Esophagus squamous epithelium (tissue), 5 donors: ENCODE data around the gene ADAM12. TPM values are rescaled to one million over a fixed set of nuclear protein-coding genes. Genes with fewer than 3 reads are reported as not detected.

Source experiments
- DNase-seq: peaks from one replicate; lab custom pipeline; 2025; lab: John Stamatoyannopoulos, UW
- H3K27ac ChIP-seq, 4 donors: fragments of 200-600 bp; sonication (generic); one replicate each; pipeline ENCODE4 v1.5.1; 2016 to 2019; ENCODE audit warnings: mild to moderate bottlenecking in 1 of 4
- H3K27me3 ChIP-seq, 4 donors: fragments of 200-600 bp; sonication (generic); 1 replicate in 3 of 4; 2 replicates in 1 of 4; pipeline versions ENCODE4 v1.5.1 to v1.6.0; 2017 to 2021; ENCODE audit warnings: antibody characterized with exemption in 1 of 4
- H3K36me3 ChIP-seq, 3 donors: fragments of 200-600 bp; sonication (generic); one replicate each; pipeline ENCODE4 v1.5.1; 2016 to 2019
- H3K4me1 ChIP-seq, 3 donors: fragments of 200-600 bp; sonication (generic); one replicate each; pipeline ENCODE4 v1.5.1; 2017 to 2019
- H3K4me3 ChIP-seq, 4 donors: fragments of 200-600 bp; sonication (generic); 1 replicate in 3 of 4; 2 replicates in 1 of 4; pipeline ENCODE4 v1.5.1; 2016 to 2019; ENCODE audit warnings: mild to moderate bottlenecking in 2 of 4, moderate library complexity in 1 of 4
- H3K9me3 ChIP-seq, 3 donors: fragments of 200-600 bp; sonication (generic); one replicate each; pipeline ENCODE4 v1.5.1; 2016 to 2019
- CTCF ChIP-seq, 6 experiments: fragments of 450-650 bp in 4 of 6; fragments of 200-600 bp in 2 of 6; sonication (generic) in 2 of 6; IDR thresholded peaks; one replicate each; pipeline ENCODE4 v1.5.1; 2016 to 2019; ENCODE audit warnings: antibody characterized with exemption in 6 of 6, mild to moderate bottlenecking in 4 of 6, moderate library complexity in 4 of 6
- POLR2A ChIP-seq, 4 donors: fragments of 450-650 bp; IDR thresholded peaks; one replicate each; pipeline ENCODE4 v1.6.1; 2017; ENCODE audit warnings: antibody characterized with exemption in 4 of 4, mild to moderate bottlenecking in 4 of 4, moderate library complexity in 3 of 4
- WGBS, 2 donors: methylation state at CpG; one replicate each; pipeline ENCODE4 v1.1.5; 2018; 5-methylcytosine and 5-hydroxymethylcytosine counted together
- intact Hi-C: fragments of 100-400 bp; cut with DNase I; formaldehyde crosslinking; loops from one replicate; pipeline ENCODE4 v1.15.0; 2022
- total RNA-seq, 4 donors: library from RNA; depleted of rRNA; stranded (reverse); fragments of >200 nt; gene quantifications; one replicate each; pipeline ENCODE4 v1.1.0, GENCODE V29; 2016
- donor health status: DM: yes; HTN: yes; CAD: no.

Gene ADAM12
- total RNA-seq, 4 donors from 2014 or later = 0.57 to 1.1 (median 0.76) TPM; not detected in 1

- no peaks in the 10 kb centered on the region for H3K36me3 ChIP-seq
- H3K27ac ChIP-seq = no peak overlapping the region
- WGBS, 2 donors = 74 to 80% methylated on average over 8 to 9 of the region's 9 CpGs
- H3K4me1 ChIP-seq = no peaks in the 10 kb centered on the region
- no peak overlapping the region for H3K4me3 ChIP-seq
- H3K27me3 ChIP-seq = no peaks in the 10 kb centered on the region
- DNase-seq = no peak
- no peak for TF ChIP-seq CTCF (IDR thresholded peaks at IDR 0.05)
- TF ChIP-seq POLR2A (IDR thresholded peaks at IDR 0.05) = no peak
- no peaks in the 10 kb centered on the region for H3K9me3 ChIP-seq
- intact Hi-C loops = no loop called here
These were observed 191.2 kb downstream of the ADAM12 start for GRCh38 chr10:126197036-126197543.

GRCh38 chr10:126196281-126196680 lies 192.0 kb downstream of the ADAM12 start:
- no peak overlapping the region for H3K4me3 ChIP-seq
- H3K36me3 ChIP-seq = no peaks in the 10 kb centered on the region
- H3K27ac ChIP-seq = no peak overlapping the region
- intact Hi-C loops = no loop called here
- no peaks in the 10 kb centered on the region for H3K4me1 ChIP-seq
- no peaks in the 10 kb centered on the region for H3K27me3 ChIP-seq
- no peak for DNase-seq
- no peak for TF ChIP-seq POLR2A (IDR thresholded peaks at IDR 0.05)
- TF ChIP-seq CTCF (IDR thresholded peaks at IDR 0.05) = no peak
- WGBS, 2 donors = 78 to 84% methylated on average over 3 of the region's 3 CpGs
- no peaks in the 10 kb centered on the region for H3K9me3 ChIP-seq

- intact Hi-C loops = no loop called here
- H3K36me3 ChIP-seq = no peaks in the 10 kb centered on the region
- H3K4me3 ChIP-seq = no peak overlapping the region
- DNase-seq = no peak
- no peak overlapping the region for H3K27ac ChIP-seq
- no peaks in the 10 kb centered on the region for H3K4me1 ChIP-seq
- 57 to 66% methylated on average over 4 of the region's 4 CpGs for WGBS, 2 donors
- H3K27me3 ChIP-seq = peaks cover 0 to 4% (median 0%) of the 10 kb centered on the region in 4 donors
- TF ChIP-seq CTCF (IDR thresholded peaks at IDR 0.05) (no peak), POLR2A (IDR thresholded peaks at IDR 0.05) (no peak)
- H3K9me3 ChIP-seq = no peaks in the 10 kb centered on the region
These were observed 197.1 kb downstream of the ADAM12 start for GRCh38 chr10:126191192-126191591.

- DNase-seq = no peak
- Histone ChIP-seq H3K9me3 (no peaks in the 10 kb centered on the region), H3K4me3 (no peak overlapping the region), H3K4me1 (no peaks in the 10 kb centered on the region), H3K27ac (no peak overlapping the region), H3K36me3 (no peaks in the 10 kb centered on the region), H3K27me3 (peaks cover 0 to 4% (median 0%) of the 10 kb centered on the region in 4 donors)
- WGBS, 2 donors = 41 to 73% methylated on average over 3 of the region's 3 CpGs
- TF ChIP-seq POLR2A (IDR thresholded peaks at IDR 0.05) (no peak), CTCF (IDR thresholded peaks at IDR 0.05) (no peak)
- intact Hi-C loops = no loop called here
These were observed 199.5 kb downstream of the ADAM12 start for GRCh38 chr10:126188679-126189200.

- TF ChIP-seq CTCF (IDR thresholded peaks at IDR 0.05) (no peak), POLR2A (IDR thresholded peaks at IDR 0.05) (no peak)
- peaks cover 0 to 4% (median 0%) of the 10 kb centered on the region in 4 donors for H3K27me3 ChIP-seq
- H3K9me3 ChIP-seq = no peaks in the 10 kb centered on the region
- H3K4me3 ChIP-seq = no peak overlapping the region
- H3K27ac ChIP-seq = no peak overlapping the region
- 60 to 61% methylated on average over 5 of the region's 5 CpGs for WGBS, 2 donors
- intact Hi-C loops = no loop called here
- H3K4me1 ChIP-seq = no peaks in the 10 kb centered on the region
- DNase-seq = no peak
- no peaks in the 10 kb centered on the region for H3K36me3 ChIP-seq
These were observed 200.9 kb downstream of the ADAM12 start for GRCh38 chr10:126187399-126187798.
